ENCODE results near the gene PRTFDC1. TPM values are rescaled to one million over a fixed set of nuclear protein-coding genes. Genes with fewer than 3 reads are reported as not detected.

Gene PRTFDC1
- total RNA-seq, 1 experiment from 2014 or later = 15.8 TPM

DNA sequence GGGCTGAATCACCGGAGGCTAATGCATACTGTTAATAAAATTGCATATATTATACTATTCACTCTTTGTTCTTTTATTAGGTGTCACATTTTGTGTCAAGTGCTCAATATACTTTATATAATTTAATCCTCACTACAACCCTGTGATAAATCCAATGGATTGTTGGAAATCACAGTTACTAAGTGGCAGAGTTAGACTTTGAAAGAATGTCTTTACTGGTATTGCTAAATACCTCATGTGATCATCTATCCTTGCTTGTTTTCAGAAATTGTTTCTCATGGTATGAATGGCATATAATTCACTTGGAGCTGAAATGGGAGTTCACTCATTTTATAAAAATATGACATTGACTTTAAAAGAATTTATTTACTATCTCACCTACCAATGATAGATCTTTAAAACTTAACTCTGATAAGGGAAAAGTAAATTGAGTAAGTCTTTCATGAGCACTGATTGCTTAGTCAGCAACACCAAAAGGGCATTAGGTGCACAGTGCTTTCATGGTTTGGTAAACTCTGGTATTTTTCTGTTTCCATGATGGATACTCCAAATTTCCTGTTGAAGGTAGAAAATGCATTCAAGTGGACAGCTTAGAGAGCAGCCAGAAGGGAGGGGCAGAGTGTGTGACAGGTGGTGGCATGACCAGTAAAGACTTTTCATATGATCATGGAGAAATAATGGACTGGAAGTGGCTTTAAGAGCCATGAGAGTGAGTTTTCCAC is 41.0 kb upstream of the PRTFDC1 start:
- H3K79me2 ChIP-seq (ENCODE audit: low read depth) = no peaks in the 10 kb centered on the region
- DNase-seq = no peak

DNA sequence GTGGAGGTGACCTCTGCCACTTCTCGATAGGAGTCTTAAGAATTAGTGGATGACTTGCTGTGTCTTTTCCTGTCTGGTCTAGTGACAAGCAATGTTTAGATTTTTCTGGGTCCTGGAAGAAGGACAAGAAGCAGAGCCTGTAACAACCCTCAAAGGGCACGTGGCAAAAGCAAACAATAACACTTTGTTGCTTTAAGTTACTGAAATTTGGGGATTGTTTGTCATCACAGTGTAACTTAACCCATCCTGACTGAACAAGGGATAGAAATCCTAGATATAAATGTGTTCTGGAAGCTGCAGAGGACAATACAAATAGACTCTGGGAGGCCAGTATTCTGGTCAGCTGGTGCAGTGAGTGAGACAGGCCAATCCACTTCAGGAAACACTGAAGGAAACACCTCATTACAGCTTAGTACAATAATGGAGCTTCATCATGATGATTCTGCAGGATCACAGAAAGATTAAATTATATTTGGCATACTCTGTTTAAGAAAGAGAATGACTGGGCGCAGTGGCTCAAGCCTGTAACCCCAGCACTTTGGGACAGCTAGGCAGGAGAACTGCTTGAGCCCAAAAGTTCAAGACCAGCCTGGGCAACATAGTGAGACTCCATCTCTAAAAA is 40.2 kb upstream of the PRTFDC1 start:
- Histone ChIP-seq H3K4me1 (replicated peaks; ENCODE audit: insufficient read depth) (no peaks in the 10 kb centered on the region), H3K79me2 (ENCODE audit: low read depth) (no peaks in the 10 kb centered on the region), H2AFZ (no peak overlapping the region), H3K36me3 (ENCODE audit: low read depth) (no peaks in the 10 kb centered on the region), H3F3A (ENCODE audit: insufficient read depth, low read depth) (no peaks in the 10 kb centered on the region), H3K4me2 (no peak overlapping the region), H3K9me2 (ENCODE audit: insufficient read depth) (no peaks in the 10 kb centered on the region), H3K9me3 (ENCODE audit: insufficient read depth, low read depth) (no peaks in the 10 kb centered on the region), H3K27me3 (ENCODE audit: insufficient read depth, low read depth) (no peaks in the 10 kb centered on the region), H4K20me1 (ENCODE audit: insufficient read depth) (no peaks in the 10 kb centered on the region), H3K4me3 (no peak overlapping the region), H3K27ac (no peak overlapping the region)
- no TSS peak for BruUV-seq (replicated peaks)
- intact Hi-C loops (cut with micrococcal nuclease; ENCODE audit: unreplicated experiment) = no loop called here
- ChIA-PET POLR2A (ENCODE audit: unreplicated experiment) (no interaction called here), CTCF (no interaction called here)
- DNase-seq = no peak
- TF ChIP-seq EZH2 (IDR thresholded peaks at IDR 0.05; ENCODE audit: low read depth) = no peak
- TF ChIP-seq, protein P1, sequence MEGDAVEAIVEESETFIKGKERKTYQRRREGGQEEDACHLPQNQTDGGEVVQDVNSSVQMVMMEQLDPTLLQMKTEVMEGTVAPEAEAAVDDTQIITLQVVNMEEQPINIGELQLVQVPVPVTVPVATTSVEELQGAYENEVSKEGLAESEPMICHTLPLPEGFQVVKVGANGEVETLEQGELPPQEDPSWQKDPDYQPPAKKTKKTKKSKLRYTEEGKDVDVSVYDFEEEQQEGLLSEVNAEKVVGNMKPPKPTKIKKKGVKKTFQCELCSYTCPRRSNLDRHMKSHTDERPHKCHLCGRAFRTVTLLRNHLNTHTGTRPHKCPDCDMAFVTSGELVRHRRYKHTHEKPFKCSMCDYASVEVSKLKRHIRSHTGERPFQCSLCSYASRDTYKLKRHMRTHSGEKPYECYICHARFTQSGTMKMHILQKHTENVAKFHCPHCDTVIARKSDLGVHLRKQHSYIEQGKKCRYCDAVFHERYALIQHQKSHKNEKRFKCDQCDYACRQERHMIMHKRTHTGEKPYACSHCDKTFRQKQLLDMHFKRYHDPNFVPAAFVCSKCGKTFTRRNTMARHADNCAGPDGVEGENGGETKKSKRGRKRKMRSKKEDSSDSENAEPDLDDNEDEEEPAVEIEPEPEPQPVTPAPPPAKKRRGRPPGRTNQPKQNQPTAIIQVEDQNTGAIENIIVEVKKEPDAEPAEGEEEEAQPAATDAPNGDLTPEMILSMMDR (conservative IDR thresholded peaks at IDR 0.05) = no peak

More for the DNA sequence above, 41.0 kb upstream of the PRTFDC1 start:
- H3K36me3 ChIP-seq (ENCODE audit: low read depth) = no peaks in the 10 kb centered on the region
- H2AFZ ChIP-seq = no peak overlapping the region
- no peak overlapping the region for H3K4me2 ChIP-seq
- no peak overlapping the region for H3K4me3 ChIP-seq
- no peaks in the 10 kb centered on the region for H4K20me1 ChIP-seq (ENCODE audit: insufficient read depth)
- intact Hi-C loops (cut with micrococcal nuclease; ENCODE audit: unreplicated experiment) = no loop called here
- H3K9me3 ChIP-seq (ENCODE audit: insufficient read depth, low read depth) = no peaks in the 10 kb centered on the region
- no peaks in the 10 kb centered on the region for H3F3A ChIP-seq (ENCODE audit: insufficient read depth, low read depth)
- no TSS peak for BruUV-seq (replicated peaks)
- CTCF ChIA-PET = no interaction called here
- H3K27ac ChIP-seq = no peak overlapping the region
- POLR2A ChIA-PET (ENCODE audit: unreplicated experiment) = no interaction called here
- TF ChIP-seq, protein P1 (conservative IDR thresholded peaks at IDR 0.05) = no peak
- no peak for TF ChIP-seq EZH2 (IDR thresholded peaks at IDR 0.05; ENCODE audit: low read depth)
- no peaks in the 10 kb centered on the region for H3K4me1 ChIP-seq (replicated peaks; ENCODE audit: insufficient read depth)
- H3K9me2 ChIP-seq (ENCODE audit: insufficient read depth) = no peaks in the 10 kb centered on the region
- H3K27me3 ChIP-seq (ENCODE audit: insufficient read depth, low read depth) = no peaks in the 10 kb centered on the region

DNA sequence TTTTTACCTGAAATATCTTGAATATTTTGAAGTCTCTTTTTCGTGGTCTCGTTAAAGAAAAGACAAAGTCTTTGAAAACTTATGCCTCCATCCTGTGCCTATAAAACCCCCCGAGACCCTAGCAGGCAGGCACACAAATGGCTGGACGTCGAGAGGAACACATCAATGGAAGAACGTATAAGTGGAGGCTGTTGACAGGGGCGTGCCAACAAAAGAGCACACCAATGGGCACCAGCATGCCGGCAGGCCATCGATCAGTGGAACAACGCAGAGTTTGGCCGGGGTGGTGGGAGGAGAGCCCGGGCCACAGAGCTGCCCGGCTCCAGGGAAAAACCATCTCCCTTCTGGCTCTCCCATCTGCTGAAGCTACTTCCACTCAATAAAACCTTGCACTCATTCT is 38.9 kb upstream of the PRTFDC1 start:
- no peaks in the 10 kb centered on the region for H3K4me1 ChIP-seq (replicated peaks; ENCODE audit: insufficient read depth)
- no peaks in the 10 kb centered on the region for H3F3A ChIP-seq (ENCODE audit: insufficient read depth, low read depth)
- H3K9me2 ChIP-seq (ENCODE audit: insufficient read depth) = no peaks in the 10 kb centered on the region
- H2AFZ ChIP-seq = no peak overlapping the region
- no peak overlapping the region for H3K4me2 ChIP-seq
- no peak overlapping the region for H3K4me3 ChIP-seq
- ChIA-PET POLR2A (ENCODE audit: unreplicated experiment) (no interaction called here), CTCF (no interaction called here)
- H3K36me3 ChIP-seq (ENCODE audit: low read depth) = no peaks in the 10 kb centered on the region
- no peak overlapping the region for H3K27ac ChIP-seq
- no peaks in the 10 kb centered on the region for H3K27me3 ChIP-seq (ENCODE audit: insufficient read depth, low read depth)
- no TSS peak for BruUV-seq (replicated peaks)
- intact Hi-C loops (cut with micrococcal nuclease; ENCODE audit: unreplicated experiment) = no loop called here
- no peak for DNase-seq
- H3K79me2 ChIP-seq (ENCODE audit: low read depth) = no peaks in the 10 kb centered on the region
- TF ChIP-seq, protein P1 (conservative IDR thresholded peaks at IDR 0.05) = no peak
- no peak for TF ChIP-seq EZH2 (IDR thresholded peaks at IDR 0.05; ENCODE audit: low read depth)
- no peaks in the 10 kb centered on the region for H4K20me1 ChIP-seq (ENCODE audit: insufficient read depth)
- no peaks in the 10 kb centered on the region for H3K9me3 ChIP-seq (ENCODE audit: insufficient read depth, low read depth)
